ENCODE data around the gene MBTD1. TPM values are rescaled to one million over a fixed set of nuclear protein-coding genes. Genes with fewer than 3 reads are reported as not detected.

The MBTD1 gene
- total RNA-seq, 4 donors from 2014 or later = 19.2 to 26.5 (median 25.6) TPM

DNA sequence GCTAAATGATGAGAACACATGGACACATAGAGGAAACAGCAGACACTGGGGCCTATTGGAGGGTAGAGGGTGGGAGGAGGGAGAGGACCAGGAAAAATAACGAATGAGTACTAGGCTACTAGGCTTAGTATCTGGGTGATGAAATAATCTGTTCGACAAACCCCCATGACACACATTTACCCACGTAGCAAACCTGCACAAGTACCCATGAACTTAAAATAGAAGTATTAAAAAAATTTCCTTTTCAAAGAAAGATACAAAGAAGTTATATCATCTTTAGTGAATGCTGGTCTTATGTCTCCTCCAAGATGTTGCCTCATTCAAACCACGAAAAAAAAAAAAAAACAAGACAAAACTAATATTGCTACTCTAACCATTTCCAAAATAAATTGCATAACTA is 31.7 kb downstream of the MBTD1 start:
- TF ChIP-seq, protein P1, sequence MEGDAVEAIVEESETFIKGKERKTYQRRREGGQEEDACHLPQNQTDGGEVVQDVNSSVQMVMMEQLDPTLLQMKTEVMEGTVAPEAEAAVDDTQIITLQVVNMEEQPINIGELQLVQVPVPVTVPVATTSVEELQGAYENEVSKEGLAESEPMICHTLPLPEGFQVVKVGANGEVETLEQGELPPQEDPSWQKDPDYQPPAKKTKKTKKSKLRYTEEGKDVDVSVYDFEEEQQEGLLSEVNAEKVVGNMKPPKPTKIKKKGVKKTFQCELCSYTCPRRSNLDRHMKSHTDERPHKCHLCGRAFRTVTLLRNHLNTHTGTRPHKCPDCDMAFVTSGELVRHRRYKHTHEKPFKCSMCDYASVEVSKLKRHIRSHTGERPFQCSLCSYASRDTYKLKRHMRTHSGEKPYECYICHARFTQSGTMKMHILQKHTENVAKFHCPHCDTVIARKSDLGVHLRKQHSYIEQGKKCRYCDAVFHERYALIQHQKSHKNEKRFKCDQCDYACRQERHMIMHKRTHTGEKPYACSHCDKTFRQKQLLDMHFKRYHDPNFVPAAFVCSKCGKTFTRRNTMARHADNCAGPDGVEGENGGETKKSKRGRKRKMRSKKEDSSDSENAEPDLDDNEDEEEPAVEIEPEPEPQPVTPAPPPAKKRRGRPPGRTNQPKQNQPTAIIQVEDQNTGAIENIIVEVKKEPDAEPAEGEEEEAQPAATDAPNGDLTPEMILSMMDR (IDR thresholded peaks at IDR 0.05; ENCODE audit: low read depth) = no peak

DNA sequence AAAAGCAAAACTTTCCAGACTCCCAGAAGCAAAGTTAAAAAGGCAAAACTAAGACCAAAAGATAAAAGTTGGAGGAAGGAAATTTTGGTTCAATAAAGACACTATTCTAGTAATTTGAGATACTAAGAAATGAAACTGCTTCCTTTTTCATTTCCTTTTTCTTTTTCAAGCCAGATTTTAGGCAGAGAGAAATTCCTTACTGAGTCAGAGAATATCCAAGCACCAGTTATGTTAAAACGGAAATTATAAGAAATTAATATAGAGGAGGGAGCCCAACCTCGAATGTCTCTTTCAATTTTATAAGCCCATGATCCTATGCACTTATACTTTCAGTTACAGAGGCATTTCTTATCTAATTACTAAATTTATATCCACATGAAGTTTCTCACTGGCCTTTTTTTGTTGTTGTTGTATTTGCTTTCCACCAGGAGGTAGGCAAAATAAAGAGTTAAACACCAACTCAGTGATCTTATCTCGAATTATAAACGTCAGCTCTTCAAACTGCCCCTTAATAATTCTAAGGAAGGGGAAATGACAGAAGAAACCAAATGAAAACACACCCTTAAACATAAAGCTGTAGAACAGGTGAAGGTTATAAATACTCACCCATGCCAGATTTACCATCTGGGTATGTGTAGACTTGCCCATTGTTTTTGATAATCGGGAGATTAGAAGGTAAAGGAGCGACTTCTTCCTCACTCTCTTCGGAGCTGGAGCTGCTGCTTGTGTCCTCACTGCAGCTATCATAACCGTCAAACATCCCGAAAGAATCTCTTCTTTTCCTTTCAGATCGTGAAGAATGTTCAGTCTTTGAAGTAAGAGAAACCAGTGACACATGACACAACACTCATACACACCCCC is 35.2 kb downstream of the MBTD1 start:
- TF ChIP-seq, protein P1 (IDR thresholded peaks at IDR 0.05; ENCODE audit: low read depth) = no peak

GRCh38 chr17:51221322-51221721 is 38.5 kb downstream of the MBTD1 start:
- TF ChIP-seq, protein P1 (IDR thresholded peaks at IDR 0.05; ENCODE audit: low read depth) = no peak

DNA sequence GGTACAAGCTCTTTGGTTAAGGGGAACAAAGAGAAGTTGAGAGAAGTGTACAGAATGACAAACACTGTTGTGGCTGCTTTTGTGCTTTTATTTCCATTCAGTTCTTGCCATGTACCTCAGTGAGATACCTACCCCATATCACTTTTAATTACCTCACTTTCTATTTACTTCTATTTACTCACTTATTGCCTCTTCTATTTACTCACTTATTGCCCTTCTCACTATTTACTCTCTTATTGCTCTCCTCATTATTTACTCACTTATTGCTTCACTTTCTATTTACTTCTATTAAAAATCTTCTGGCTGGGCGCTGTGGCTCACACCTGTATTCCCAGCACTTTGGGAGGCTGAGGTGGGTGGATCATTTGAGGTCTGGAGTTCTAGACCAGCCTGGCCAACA is 41.9 kb downstream of the MBTD1 start:
- TF ChIP-seq, protein P1 (IDR thresholded peaks at IDR 0.05; ENCODE audit: low read depth) = no peak

- TF ChIP-seq, protein P1 (IDR thresholded peaks at IDR 0.05; ENCODE audit: low read depth) = no peak
These were observed 44.9 kb downstream of the MBTD1 start for GRCh38 chr17:51214920-51215319.

GRCh38 chr17:51203838-51204237 is 56.0 kb downstream of the MBTD1 start:
- TF ChIP-seq, protein P1 (IDR thresholded peaks at IDR 0.05; ENCODE audit: low read depth) = no peak

DNA sequence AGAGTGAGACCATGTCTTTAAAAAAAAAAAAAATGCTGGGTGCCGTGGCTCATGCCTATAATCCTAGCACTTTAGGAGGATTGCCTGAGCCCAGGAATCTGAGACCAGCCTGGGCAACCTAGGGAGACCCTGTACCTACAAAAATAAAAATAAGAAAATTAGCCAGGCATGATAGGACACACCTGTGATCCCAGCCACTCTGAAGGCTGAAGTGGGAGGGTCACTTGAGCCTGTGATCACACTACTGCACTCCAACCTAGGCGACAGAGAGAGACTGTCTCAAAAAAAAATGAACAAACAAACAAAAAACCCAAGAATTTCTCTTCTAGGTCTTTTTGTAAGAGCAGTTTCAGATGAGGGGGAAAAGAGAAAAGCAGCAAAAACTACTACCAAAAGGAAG is 59.0 kb downstream of the MBTD1 start:
- TF ChIP-seq, protein P1 (IDR thresholded peaks at IDR 0.05; ENCODE audit: low read depth) = no peak

Measured in subcutaneous adipose tissue (tissue), 4 donors.